ENCODE data around the gene RHOU.

- TF ChIP-seq POLR2A (IDR thresholded peaks at IDR 0.05; ENCODE audit: low read length) (no peak), GATA1 (IDR thresholded peaks at IDR 0.05; ENCODE audit: low read depth, low read length) (no peak)
Measured at GRCh38 chr1:228791791-228792190, 56.5 kb downstream of the RHOU start.
